T1000 (cell line): ENCODE measurements around the gene BBS10.
"Not testable (repeated sequence)": the region's sequence is repeated elsewhere in the genome, so short reads cannot be mapped to it uniquely, and the experiment has no call there.

Experiments used
- DNase-seq: peaks from one replicate; lab custom pipeline; 2025; ENCODE audit warnings: mixed read lengths; lab: John Stamatoyannopoulos, UW

BBS10 gene

DNA sequence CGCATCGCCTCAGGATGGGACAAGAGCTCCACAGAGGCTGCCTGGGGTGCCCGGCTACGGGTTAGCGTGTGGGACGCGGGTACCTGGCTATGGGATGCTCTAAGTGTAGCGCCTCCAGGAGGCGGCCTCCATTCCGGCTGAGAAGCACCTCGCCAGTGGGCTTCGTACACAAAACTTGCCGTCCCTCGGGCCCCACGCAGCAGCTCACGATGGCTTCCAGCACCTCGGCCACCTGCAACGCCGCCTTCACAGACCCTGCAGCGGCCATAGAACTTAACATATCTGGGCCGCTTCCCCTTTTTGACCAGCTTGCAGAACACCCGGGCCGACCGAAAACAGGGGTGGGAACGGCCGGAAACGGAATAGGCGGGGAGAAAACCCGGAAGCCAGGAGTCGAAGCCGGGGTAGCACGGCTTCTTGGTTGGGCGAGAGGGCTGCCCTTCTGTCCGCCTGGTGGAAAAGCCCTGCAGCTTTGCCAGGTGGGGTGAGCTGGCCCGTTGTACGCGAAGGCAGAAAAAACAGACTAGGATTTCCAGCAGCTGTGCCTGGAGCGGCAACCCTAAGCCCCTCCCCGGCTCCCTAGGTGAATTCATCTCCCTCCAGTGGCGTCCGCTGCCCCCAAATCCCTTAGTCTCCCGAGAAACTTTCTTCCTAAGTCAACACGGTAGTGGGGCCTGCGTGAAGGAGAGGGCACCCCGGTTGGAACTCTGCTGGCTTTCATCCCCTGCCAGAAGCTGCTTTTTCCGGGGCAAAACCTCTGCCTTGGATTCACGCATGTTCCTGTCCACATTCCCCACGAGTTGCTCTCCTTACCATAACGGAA is at the start of gene BBS10:
Gene BBS10 (minus strand): TSS at position 337 of the 823 bp plus-strand sequence. CDS start 57 bp downstream, at position 280.
- DNase-seq = peak; percentile 85

DNA sequence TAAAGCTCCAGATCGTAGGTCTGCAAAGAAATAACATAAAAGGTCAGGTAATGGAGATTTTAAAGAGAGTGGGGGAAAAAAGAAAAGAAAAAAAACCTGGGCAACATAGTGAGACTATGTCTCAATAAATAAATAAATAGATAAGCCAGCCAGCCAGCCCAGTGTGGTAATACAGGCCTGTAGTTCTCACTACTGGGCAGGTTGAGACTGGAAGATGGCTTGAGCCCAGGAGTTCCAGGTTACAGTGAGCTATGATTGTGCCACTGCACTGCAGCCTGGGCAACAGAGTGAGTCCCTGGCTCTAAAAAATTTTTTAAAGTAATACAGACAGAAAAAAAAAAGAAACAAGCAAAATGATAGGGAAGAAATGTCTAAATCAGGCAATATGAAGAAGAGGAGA is 43.2 kb upstream of the BBS10 start:
- DNase-seq = no peak

DNA sequence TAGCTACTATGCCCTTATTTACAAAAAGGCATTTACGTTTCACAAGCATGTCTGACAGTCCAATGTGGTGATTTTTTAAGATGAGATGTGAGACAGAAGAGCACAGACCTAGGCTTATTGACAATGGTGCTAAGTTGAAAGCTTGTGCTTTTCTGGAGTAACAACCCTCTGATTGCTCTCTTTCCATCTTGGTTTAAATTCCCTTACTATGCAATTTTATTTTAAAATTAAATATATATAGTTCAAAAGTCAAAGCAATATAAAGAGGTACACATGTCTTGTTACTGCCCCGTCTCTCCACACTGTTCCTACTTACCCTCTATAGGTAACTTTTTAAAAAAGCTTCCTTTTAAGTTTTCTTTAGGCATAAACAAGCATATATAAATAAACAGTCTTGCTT is 39.4 kb upstream of the BBS10 start:
- DNase-seq = no peak

DNA sequence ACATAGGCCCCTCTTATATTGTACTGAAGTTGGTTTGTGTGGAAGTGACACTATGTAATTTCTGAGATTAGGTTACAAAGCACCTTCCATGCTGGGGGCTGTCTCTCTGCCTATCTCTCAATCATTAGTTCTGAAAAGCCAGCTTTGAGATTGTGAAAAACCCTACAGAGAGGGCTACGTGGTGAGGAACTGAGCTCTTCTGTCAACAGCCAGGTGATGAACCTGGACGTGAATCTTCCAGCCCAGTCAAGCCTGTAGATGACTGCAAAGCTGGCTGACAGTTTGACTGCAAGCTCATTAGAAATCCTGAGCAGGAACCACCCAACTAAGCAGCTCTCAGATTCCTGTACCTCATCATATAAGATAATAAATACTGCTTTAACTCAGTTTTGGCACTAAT is 36.3 kb upstream of the BBS10 start:
- no peak for DNase-seq

DNA sequence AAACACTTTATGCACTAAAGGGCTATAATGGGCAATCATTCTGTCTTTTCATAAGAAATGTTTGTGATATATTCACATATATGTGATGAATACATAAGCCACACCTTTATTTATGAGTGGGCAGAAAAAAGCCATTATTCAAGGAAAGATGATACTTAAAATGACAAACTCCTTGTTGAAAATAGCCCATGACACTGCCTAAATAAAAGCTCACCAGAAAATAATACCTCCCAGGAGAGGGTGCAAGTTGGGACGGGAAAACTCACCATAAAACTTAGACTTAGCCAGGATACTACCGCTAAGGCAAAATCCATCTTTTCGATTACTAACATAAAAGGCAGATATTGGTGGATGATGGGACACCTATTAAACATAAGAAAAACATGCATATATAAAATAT is 35.8 kb upstream of the BBS10 start:
- DNase-seq = no peak

DNA sequence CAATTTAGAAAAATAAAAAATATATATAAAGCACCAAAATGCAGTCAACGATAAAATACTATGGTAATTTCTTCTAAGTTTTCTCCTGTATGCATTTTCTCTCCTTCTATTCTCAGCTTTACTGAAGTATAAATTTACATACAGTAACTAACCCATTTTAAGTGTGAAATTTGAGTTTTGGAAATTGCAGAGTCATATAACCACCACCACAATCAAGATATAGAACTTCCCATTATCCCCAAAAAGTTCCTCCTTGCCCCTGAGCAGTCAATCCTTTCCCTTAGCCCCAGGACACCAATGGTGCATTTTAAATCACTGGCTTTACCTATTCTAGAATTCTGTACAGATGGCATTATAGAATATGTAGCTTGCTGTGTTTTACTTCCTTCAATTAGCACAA is 31.0 kb upstream of the BBS10 start:
- DNase-seq = no peak

DNA sequence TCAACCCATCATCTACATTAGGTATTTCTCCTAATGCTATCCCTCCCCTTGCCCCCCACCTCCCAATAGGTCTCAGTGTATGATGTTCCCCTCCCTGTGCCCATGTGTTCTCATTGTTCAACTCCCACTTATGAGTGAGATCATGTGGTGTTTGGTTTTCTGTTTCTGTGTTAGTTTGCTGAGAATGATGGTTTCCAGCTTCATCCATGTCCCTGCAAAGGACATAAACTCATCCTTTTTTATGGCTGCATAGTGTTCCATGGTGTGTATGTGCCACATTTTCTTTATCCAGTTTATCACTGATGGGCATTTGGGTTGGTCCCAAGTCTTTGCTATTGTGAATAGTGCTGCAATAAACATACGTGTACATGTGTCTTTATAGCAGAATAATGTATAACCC is 28.7 kb upstream of the BBS10 start:
- DNase-seq = not testable (repeated sequence)

DNA sequence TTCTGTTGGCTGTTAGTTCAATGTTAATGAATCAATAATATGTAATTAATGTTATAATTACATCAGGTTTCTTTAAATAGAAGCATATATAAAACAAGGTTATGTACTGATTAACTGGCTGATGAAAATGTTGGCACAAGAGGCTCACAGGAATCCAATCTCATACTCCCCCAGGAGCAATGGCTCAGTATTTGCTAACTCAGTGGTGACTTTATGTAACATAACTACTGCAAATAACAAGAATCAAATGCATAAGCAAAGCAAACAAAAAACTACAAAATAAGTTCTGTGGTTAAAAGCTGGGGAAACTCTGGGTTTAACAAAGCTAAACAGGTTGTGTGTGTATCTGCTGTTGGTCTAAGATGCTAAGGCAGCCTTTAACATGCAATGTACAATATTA is 27.7 kb upstream of the BBS10 start:
- no peak for DNase-seq

DNA sequence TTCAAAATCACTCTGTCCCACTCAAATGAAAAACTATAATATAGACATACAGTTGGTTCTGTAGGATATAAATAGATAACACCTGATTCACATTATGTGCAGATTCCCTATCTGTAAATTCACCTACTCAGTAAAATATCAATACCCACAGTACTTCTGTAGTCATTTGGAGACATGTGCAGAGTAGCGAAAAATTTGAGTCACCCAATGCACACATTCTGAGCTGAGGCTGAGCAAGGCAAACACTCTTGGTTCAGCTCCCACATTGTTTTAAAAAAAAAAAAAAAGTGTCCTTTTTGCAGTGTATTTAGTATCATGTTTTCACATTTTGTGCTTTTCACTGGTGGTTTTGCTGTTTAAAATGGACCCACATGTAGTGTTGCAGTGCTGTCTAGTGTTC is 27.3 kb upstream of the BBS10 start:
- DNase-seq = no peak

DNA sequence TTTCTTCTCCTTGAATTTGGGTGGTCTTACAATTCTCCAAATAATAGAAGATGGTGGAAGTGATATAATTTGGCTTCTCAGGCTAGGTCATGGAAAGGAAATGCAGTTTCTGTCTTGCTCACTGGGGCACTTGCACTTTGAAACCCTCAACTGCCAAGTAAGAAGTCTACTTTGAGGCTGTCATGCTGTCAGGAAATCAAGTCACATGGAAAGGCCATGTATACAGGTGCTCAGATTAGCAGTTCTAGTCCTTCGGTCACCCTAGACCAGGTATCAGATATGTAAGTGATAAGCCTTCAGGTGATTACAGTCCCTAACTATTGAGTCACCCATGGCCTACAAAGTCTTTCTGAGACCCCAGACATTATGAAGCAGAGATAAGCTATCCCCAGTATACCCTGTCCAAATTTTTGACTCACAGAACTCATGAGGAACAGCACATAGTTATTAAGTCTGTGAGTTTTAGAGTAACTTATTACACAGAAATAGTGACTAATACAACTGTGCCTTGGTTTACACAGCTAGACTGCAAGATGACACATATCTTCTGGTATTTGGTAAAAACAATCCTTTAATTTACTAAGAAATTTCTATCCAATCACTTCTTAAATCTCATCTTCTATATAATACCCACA is 26.3 kb upstream of the BBS10 start:
- no peak for DNase-seq

DNA sequence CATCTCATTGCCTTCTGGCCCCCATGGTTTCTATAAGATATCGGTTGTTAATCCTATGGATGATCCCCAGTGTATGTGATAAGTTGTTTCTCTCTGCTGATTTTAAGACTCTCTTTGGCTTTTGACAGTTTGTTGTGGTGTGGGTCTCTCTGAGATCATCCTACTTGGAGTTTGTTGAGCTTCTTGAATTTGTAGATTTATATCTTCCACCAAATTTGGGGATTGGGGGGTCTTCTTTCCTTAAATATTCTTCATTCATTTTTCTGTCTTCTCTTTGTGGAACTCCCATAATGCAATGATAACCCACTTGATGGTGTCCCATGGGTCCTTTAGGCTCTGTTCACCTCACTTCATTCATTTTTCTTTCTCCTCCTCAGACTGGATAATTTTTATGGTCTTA is 20.0 kb upstream of the BBS10 start:
- no peak for DNase-seq

DNA sequence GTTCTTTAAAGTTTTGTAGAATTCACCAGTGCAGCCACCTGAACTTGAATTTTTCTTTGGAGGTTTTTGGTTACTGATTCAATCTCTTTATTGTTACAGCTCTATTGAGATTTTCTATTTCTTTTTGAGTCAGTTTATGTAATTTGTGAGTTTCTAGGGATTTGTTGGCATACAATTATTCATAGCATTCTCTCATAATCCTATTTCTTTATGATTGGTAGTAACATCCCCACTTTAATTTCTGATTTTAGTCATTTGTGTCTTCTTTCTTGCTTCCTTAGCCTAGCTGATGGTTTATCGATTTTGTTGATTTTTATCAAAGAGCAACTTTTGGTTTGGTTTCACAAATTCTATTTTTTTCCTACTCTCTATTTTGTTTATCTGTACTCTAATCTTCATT is 17.9 kb upstream of the BBS10 start:
- no peak for DNase-seq

DNA sequence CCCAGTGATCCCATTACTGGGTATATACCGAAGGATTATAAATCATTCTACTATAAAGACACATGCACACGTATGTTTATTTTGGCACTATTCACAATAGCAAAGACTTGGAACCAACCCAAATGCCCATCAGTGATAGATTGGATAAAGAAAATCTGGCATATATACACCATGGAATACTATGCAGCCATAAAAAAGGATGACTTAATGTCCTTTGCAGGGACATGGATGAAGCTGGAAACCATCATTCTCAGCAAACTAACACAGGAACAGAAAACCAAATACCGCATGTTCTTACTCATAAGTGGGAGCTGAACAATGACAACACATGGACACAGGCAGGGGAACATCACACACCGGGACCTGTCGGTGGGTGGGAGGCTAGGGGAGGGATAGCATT is 15.9 kb upstream of the BBS10 start:
- DNase-seq = not testable (repeated sequence)

DNA sequence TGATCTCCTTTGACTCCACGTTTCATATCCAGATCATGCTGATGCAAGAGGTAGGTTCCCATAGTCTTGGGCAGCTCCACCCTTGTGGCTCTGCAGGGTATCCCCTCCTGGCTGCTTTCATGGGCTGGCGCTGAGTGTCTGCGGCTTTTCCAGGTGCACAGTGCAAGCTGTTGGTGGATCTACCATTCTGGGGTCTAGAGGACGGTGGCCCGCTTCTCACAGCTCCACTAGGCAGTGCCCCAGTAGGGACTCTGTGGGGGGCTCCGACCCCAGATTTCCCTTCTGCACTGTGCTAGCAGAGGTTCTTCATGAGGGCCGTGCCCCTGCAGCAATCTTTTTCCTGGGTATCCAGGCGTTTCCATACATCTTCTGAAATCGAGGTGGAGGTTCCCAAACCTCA is 12.1 kb upstream of the BBS10 start:
- no peak for DNase-seq

DNA sequence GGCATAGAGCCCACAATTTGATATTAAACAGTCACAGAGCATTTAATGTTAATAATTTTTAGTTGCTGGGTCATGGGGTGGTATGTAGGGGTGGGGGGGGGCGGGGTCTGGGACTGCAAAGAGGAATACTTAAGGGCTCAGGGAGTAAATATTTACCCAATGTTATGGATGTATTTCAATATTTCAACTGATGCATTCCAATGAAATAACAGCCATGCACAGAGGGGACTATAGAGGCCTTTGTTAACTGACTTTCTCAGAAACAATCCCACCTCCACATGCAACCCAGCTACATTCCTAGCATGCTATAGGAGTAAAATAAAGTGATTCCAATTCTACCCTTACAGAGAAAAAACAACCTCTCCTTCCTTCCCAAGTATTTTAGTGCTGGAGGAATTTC is 7.9 kb upstream of the BBS10 start:
- no peak for DNase-seq

DNA sequence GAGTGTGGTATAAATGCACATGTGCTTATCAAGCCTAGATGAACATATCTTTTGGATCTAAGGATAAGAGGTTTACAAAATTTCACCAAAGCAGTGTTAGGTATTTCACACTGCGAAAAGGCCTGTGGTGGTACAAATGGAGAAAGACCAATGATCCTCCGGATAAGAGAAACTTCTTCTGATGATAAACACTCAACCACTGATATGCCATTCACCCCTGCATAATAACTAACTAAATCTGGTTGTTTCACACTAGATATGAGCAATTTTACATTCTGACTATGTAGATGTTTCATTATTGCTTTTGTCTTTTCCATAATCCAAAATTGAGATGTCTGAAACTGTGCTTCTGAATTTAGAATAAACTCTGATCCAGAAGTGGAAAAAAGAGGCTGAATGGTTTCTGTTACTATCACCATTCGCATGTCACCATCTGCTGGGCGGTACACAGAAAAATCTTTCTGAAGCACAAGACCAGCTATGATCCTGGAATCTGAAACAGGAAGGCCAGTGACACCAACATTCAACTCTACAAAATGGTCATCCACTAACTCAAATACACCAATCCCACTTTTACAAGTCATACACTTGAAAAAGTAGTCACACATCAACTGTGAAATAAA is 1.3 kb downstream of the BBS10 start:
- no peak for DNase-seq

DNA sequence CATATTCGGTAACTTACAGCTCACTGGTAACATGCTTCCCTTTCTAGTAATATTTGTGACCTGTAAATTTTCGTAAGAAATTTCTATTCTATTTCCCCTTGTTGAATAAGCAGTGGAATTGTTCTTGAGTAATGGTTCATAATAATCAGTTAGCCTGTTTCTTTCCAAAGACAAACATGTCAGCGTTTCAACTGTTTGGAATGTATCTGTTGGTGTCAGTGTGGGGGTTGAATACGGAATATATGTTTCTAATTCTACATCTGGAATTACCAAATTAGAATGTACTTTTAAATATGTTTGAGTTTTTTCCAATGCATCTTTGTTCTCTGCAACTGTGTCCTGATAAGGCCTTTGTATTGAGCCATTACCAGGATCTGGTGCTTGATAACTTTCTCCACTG is 2.0 kb downstream of the BBS10 start:
- DNase-seq = no peak

DNA sequence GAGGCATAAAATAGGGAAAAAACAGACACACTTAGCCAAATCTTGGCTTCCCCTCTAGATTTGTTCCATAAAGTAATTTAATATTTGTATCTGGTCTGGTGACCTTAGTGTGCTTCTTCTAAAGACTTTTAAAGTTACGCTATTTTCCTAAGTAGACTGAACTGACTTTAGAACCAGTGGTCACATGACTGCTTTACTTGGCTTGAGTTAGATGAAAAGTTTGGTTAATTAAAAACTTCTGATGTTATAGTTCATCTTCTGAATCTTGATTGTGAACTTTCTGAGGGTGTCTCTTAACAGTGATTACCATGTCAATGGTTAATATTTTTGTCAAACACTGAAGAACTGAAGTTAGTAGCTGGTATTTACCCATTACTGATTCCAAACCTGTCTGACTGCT is 2.6 kb downstream of the BBS10 start:
- no peak for DNase-seq

DNA sequence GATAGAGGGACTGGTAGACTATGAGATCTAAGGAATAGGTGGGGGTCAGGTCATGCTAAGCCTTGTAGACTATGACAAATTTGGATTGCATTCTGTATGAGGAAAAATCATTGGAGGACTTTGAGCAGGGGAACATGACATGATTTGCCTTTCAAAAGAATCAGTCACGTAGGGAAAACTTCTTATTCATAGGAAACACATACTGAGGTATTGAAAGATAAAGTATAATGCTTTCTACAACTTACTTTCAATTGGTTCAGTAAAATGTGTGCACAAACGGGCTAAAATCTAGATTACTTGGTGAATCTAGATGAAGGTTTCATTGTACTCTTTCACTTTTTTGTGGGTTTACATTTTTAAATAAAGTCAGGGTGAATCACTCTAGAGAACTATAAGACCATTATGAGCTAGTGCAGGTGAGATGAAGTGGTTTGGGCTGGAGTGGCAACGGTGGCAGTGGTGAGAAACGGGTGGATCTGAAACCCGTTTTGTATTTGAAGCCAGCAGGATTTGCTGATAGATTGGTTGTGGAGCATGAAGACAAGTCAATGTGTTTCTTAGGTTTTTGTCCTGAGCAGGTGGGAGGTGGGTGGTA is 6.7 kb downstream of the BBS10 start:
- no peak for DNase-seq

DNA sequence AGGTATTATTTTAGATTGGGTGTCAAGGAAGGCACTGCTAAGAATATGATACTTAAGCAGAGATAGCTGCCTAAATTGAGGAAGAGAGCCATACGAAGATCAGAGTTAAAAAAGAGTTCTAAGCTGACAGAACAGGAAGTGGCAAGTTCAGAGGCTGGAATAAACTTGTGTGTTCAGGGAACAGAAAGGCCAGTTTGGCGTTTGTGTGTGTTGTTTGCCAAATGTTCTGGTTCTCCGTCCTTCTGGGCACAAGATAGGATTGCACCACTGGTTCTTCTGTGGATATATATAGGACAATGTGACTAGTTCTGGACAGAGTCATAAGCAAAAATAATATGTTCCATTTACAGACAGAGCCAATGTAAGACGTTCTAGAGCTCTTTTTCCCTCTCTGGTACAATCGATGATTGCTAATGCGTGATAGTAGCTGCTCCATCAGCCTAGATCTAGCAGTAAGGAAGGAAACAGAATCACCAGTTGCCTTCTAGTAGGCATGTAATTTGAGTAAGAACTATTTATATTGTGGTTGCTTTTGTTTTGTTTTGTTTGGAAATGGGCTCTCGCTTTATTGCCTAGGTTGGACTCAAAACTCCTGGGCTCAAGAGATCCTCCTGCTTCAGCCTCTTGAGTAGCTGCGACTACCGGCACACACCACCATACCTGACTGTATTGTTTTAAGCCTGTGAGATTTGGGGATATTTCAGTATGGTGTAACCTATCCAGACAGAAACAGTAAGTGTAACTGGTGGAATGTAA is 7.4 kb downstream of the BBS10 start:
- DNase-seq = no peak

DNA sequence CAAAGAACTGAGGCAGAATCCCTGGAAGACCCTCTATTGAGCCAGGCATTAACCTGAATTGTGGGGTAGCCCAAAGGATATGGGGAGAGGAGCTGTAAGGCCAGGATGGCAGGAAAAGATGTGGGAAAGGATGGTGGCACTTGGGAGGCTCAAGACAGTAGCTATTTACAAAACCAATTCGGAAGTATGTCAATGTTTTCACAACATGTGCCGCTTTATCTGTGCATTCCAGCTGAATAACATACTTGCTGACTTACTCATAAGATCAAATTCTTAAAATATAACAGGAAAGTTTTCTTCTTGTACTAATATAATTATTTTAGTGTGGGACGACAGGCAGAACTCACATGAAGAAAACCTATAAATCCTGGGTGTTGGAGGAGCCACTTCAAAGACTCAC is 10.6 kb downstream of the BBS10 start:
- DNase-seq = no peak

DNA sequence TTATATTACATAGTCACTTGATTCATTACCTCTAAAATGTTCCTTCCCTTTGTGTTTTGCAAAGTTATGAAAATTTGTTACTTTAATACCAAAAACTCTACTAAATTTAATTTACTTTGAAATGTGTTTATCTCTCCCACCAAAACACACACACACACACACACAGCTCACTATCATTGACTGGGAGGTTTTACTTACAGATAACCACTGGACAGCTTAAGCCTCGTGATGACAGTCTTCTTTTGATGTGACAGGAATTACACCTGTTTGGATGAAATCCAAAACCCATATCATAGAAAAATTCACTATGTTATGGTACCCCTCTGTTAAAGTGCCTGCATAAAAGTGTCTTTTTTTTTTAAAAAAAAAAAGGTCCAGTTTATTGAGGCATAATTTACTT is 15.6 kb downstream of the BBS10 start:
- DNase-seq = no peak
